GM18867 (cell line): Measurements from ENCODE around the gene YES1.
A peak's percentile ranks its signal among the peaks of the same experiment; 100 is the strongest.
"Not testable (repeated sequence)": the region's sequence is repeated elsewhere in the genome, so short reads cannot be mapped to it uniquely, and the experiment has no call there.

Source experiments
- ATAC-seq: cut with Tn5 transposase; IDR thresholded peaks from one replicate; pipeline ENCODE4 v1.9.1; 2021; ENCODE audit warnings: mild to moderate bottlenecking, moderate library complexity; ENCODE audit not compliant: unreplicated experiment

The YES1 gene

DNA sequence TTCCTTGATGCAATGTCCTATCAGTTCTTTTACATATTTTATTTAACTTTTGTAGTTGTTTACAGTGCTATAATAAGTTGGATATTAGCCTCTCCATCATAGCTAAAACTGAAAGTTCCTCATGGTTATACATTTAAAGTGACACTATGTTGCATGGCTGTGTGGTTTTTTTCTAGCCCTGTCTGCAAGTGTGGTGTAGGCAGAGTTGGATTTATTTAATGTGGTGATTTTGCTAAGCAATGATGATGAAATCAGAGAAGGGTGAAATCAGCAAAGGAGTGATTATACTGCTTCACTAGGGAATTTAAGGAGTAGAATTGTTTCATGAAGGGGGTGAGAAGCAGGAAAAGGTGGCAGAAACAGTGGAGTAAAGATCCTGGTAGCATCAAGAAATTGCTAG lies 81.3 kb downstream of the YES1 start:
- ATAC-seq = no peak

DNA sequence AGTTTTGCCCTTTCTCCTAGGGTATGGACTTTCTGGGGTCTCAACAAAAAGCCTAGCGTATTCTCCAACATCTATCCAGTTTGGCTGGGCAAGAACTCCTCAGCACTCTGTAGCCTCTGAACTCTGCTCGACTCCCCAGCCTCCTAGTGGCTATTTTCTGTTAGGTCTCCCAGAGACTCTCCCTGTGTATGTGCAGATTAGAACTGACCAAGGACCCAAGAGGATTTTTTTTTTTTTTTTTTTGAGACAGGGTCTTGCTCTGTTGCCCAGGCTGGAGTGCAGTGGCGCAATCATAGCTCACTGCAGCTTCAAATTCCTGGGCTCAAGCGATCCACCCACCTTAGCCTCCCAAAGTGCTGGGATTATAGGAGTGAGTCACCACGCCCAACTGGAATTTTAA lies 81.9 kb downstream of the YES1 start:
- ATAC-seq = not testable (repeated sequence)

DNA sequence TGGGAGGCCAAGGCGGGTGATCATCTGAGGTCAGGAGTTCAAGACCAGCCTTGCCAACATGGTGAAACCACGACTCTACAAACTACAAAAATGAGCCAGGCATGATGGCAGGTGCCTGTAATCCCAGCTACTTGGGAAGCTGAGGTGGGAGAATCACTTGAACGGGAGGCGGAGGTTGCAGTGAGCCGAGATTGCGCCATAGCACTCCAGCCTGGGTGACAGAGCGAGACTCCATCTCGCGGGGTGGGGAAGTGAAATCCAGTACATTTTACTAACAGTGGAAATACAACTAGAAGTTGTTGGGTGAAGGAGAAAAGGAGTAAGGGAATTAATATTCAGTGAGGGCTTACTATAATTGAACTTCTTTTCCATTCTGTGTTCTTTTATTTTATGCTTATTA lies 86.4 kb downstream of the YES1 start:
- no peak for ATAC-seq

DNA sequence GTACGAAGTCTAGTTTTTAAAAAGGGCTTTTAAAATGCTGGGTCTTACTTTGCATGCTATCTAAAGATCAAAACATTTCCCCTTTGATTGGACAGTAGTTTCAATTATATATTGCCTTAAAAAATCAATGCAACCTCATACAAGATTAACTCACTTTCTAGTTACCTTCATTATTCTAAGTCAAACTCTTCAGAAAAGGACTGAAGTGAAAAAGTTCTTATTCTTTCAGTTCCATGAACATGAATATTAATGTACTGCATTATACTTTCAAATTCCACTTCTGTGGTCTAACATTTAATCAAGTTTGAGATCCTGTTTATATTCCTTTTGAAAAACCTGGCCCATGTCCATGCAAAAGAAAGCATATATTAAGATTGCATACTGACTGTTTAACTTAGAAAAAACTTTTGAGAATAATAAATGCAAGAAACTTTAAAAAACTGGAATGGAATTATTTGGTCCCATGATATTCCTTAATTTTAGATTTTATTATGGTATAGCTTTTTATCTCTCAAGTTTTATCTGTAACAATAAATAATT lies 88.4 kb downstream of the YES1 start:
- no peak for ATAC-seq

DNA sequence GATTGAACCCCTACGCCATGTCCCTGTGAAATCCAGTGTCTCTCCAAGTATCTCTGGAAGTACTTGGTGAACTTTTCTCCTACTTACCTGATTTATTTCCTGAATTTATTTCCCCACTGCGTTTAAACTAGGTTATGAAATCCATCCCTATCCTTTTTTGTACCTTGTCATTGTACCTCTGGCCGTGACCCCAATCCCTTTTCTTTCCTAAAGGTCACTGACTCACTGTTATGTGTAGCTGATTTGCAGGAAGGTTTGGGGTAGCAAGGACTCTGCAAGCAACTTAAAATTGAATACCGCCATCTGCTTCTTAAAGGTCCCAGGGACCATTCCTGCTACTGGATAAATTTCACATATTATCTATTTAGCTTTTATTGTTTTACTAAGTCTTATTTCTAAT lies 95.0 kb downstream of the YES1 start:
- ATAC-seq = no peak

DNA sequence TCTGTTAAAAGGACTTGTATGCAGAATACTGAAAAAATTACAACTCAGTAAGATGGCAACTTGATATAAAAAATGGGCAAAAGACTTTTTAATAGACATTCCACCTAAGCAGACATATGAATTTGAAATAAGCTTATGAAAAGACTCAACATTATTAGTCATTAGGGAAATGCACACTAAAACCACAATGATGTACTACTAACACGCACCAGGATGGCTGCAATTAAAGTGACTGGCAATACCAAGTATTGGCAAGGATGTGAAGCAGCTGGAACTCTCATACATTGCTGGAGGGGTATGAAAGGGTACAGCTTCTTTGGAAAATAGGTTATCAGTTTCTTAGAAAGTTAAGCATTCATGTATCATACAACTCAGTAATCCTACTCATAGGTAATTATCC lies 96.4 kb downstream of the YES1 start:
- no peak for ATAC-seq

DNA sequence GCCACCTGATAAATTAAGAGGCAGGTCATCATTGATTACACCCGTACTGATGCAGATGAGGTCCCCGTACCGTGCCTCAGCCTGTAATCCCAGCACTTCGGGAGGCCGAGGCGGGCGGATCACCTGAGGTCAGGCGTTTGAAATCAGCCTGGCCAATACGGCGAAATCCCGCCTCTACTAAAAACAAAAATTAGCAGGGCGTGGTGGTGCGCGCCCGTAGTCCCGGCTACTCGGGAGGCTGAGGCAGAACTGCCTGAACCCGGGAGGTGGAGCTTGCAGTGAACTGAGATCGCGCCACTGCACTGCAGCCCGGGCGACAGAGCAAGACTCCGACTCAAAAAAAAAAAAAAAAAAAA lies 98.9 kb downstream of the YES1 start:
- no peak for ATAC-seq

DNA sequence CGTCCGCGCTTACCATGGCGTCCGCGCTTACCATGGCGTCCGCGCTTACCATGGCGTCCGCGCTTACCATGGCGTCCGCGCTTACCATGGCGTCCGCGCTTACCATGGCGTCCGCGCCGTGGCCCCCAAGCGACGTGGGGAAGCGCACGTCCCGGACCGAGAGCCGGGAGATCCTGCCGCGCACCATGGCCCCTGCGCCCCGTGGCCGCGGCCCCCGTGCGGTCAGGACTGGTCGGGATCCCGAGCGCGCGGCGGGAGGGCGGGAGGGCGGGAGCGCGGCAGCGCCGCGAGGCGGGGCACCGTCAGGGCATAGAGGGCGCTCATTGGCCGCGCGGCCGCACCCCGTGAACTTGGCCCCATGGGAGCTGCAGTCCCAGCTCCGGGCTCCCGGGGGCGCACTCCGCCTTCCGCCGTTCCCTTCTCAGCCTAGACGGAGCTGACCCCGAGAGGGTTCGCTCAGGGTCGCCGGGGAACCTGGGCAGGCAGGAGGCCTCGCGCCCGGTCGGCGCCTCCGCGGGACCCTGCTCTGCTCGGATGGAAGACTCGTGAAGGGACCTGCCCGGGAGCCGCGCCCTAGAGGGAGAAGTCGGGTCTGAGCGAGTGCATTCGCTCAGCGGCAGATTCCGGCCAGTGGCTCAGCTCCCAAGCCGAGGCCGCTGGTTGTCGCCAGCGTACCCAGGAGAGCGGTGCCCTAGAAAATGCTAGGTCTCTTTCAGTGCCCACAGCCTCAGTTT lies 99.5 kb downstream of the YES1 start, which contains the start of gene ENOSF1:
Gene ENOSF1, minus strand, starts transcription at position 230 of the 734 bp plus-strand sequence. Its CDS starts 43 bp downstream, at position 187.
- ATAC-seq = peak; percentile 82

DNA sequence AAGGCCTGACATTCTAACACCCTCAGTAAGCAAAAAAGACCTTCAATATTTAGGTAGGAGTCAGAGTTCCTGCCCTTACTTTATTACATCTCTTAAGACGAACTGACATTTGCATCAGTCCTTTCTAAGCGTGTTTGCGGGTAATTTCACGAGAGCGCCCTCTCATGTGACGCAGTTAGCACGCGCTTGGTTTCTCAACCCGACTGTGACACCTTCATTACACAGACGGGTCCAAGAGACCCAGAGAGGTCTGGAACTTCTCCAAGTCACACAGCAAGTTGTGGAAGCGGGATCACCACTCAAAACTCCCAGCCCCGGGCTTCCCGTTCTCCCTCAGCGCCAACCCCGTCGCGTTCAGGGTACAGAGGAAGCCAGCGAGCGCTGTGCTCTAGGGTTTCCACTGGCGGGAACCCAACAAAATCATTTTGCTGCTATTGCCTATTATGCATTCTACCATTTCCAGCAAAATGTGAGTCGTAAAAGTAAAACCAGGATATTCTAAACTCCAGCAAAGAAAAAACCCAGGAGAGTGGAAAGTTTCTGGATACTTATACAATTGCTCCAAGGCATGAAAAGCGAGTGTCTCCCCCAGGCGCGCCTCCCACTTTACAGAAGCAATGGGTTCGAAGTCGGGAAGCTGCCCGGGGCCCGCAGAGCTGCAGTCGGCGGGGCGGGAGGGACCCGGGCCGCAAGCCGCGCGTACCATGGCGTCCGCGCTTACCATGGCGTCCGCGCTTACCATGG lies 100.2 kb downstream of the YES1 start:
- ATAC-seq = peak; percentile 83

DNA sequence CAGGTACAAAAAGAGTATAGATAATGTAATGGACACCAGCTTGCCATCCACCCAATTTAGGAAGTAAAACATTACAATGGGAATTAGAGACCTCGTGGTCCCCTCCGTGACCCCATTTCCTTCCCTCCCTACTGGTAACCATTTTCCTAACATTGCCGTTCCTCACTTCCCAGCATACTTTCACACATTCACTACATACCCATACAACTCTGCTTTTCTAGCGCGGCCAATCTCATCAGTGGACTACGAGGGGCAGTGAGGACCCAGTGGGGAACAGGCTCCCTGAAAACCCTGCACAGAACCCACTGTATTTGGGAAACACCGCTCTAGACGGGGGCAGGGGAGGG lies 100.8 kb downstream of the YES1 start:
- peak; percentile 20 for ATAC-seq

DNA sequence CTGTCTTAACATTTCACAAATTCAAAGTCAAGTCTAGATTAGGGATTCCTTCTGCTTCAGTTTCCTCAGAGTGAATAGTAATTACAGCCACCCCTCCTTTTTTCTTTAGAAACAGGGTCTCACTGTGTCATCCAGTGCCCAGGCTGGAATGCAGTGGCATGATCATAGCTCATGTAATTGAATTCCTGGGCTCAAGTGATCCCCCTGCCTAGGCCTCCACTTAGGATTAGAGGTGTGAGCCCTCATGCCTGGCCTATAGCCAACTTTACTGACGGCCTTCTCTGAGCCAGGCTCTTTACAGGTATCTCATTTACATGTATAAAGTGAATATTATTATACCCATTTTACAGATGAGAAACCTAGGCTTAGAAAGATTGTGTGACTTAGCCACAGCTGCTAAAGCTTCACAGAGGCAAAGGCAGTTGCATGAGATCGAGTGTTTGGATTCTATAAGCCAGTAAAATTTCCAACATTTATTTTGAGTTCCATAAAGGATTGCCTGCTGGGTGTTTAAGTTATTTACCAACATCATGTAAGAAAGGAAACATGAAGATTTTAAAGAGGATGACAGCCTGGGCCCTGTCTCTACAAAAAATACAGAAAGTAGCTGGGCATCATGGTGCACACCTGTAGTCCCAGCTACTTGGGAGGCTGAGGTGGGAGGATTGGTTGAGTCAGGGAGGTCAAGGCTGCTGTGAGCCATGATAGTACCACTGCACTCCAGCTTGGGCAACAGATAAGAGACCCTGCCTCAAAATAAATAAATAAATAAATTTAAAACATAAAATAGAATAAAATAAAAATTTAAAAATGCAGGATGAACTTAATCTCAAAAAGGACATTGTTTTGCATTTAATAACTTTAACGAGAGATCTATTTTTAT lies 101.4 kb downstream of the YES1 start:
- no peak for ATAC-seq

DNA sequence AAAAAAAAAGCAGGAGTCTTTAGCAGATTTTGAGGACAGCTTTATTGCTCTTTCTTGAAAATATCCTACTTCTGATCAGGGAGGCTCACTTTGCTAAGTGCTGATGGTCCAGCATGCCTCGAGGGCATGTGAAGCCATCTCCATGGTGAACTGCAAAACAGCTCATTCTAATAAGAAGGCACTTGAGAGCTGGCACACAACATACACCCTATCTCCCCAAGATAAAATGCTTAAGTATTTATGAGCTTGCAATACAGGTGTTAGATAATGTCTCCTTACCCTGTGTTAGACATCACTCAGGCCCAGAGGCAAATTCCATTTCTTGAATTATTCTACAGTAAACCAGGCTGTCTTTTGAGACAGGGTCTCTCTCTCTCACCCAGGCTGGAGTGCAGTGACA lies 102.3 kb downstream of the YES1 start:
- ATAC-seq = no peak

DNA sequence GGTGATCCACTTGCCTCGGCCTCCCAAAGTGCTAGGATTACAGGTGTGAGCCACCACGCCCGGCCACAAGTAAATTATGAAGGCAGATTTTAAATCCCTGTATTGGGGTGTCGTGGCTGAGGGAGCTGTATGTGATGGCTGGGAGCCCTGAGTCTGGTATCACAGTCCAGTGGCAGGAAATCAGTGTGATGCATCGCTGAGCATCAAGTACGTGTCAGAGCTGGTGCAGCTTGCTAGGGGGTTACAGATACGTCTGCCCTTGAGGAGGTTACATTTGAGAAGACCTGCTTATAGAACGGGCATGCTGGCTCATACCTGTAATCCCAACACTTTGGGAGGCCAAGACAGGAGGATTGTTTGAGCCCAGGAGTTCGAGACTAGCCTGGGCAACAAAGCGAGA lies 103.9 kb downstream of the YES1 start:
- ATAC-seq = no peak

DNA sequence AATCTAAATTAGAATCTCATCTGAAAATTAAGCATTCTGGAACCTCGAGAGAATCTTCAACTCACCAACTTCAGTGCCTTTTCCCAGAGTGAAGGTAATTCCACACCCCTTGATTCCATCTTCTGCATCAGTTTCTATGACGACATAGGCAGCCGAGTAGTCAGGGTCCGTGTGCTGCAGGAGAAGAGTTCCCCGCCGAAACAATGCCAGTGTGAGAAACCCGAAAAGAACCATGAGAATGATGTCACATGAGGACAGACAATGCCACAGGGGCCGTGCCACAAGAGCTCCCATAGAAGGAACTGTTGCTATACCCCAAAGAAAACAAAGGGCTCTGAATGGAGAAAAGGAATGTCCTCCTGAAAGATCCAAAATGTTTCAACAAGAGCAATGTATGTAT lies 105.6 kb downstream of the YES1 start:
- no peak for ATAC-seq

DNA sequence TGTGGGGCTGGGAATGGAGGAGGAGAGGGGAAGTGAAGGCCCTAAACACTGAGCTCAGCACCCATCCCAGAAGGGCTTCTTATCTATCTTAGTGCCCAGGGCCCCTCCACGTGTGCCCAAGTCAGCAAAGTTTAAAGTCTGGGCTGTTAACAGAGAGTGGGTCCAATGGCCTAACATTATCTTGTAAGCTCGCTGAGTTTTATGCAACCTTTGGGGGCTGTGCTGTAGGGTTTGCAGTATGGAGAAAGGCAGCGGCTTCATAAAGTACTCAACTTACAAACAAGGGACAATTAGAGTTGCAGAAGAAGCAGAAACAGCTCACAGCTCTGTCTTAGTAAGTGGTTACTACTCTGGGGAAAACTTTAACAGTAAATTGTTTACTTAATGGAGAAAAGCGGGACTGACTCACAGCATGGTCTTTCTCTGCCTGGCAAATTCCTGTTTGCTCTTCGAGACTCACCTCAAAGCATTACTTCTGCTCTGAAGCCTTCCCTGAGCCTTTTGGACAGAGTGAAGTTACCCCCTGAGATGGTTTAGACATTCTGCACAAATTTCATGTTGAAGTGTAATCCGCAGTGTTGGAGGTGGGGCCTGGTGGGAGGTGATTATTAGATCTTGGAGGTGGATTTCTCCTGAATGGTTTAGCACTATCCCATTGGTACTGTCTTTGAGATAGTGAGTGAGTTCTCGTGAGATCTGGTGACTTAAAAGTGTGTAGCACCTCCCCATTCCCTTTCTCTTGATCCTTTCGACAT lies 108.7 kb downstream of the YES1 start:
- ATAC-seq = no peak

DNA sequence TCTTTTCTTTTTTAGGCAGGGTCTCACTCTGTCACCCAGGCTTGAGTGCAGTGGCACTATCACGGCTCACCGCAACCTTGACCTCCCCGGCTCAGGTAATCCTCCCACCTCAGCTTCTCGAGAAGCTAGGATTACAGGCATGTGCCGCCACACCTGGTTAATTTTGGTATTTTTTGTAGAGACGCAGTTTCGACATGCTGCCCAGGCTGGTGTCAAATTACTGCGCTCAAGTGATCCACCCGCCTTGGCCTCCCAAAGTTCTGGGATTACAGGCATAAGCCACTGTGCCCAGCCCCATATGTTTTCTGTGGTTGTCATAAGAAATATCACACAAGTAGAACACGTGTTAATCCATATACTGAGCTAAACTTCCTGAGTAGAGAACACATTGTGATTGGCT lies 114.2 kb downstream of the YES1 start:
- no peak for ATAC-seq

DNA sequence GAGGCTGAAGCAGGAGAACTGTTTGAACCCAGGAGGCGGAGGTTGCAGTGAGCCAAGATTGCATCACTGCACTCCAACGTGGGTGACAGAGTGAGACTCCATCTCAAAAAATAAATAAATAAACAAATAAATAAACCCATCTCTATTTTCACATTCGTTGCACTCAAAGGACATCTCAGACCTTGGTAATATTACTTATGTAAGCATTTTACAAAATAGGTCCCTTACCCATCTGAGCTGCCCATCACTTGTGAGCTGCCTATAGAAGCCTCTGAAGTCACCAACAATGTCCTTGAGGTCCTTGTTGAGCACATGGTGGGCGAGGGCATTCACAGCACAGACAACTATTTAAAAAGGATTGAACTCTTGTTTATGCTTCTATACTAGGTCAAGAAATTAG lies 115.0 kb downstream of the YES1 start:
- no peak for ATAC-seq

DNA sequence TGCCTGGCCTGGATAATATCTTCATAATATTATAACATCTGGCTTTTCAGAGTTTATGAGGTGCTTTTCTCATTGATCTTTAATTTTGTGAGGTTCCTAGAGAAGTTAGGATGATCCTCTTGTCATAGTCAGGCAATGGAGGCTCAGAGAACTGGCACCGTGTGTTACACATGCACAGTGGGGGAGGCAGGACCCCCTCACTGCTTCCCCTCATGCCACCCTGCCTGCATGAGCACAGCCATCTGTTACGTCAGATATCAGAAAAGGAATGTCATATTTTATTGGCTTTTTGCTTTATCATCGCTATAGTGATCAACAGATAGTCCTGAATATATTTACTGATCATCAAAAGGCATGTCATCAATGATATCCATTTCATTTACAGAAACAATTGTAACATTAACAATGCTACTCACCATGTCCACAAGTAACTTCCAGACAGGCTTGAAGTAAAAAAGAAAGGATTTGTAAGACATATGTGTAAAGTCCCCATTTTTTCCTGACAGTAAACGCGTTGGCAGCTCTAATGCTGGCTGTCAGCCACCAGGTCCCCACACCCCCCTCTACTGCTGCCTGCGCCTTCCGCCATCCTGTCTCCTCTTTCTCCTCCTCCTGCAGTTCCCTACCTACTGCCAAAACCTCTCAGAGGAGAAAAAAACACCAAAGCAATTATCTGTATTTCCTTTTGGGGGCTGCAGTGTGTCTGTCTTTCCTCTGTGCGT lies 118.4 kb downstream of the YES1 start:
- ATAC-seq = no peak

DNA sequence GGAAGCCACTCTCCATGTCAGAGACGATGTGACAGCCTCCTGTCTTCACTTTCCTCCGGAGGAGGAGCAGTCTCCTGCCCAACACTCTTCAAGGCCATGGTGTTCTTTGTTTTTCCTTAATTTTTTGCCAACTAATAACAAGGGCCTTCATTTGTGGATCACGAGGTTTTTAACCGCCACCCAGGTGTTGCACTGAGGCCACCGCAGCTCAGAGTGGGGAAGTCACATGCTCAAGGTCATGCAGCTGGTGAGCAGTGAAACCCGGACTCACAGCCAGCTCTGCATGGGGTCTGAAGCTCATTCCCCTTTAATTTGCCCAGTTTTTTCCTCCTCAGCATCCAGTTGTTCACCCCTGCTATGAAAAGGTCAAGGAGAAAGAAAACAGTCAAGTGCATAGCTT lies 119.2 kb downstream of the YES1 start:
- no peak for ATAC-seq

DNA sequence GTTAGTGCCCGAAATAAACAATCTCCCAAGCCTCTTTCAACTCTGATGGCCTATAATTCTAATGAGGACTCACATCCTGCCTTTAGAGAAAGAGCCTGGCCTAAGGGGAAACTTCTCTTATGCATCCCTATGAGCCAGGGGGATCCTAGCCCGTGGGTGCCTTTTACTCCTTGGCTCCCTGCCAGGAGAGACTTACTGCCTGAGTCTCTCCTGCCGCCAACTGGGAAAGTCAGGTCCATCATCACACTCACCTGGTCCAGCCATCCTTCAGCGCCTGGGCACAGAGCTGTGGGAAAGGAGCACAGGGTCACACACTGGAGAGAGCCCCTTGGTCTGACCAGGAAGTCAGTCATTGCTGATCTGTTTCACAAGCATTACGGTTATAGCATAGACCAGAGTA lies 123.7 kb downstream of the YES1 start:
- ATAC-seq = no peak
